Measurements from ENCODE around the gene TDRD9.
"Not testable (repeated sequence)": the region's sequence is repeated elsewhere in the genome, so short reads cannot be mapped to it uniquely, and the experiment has no call there.

TDRD9 gene

DNA sequence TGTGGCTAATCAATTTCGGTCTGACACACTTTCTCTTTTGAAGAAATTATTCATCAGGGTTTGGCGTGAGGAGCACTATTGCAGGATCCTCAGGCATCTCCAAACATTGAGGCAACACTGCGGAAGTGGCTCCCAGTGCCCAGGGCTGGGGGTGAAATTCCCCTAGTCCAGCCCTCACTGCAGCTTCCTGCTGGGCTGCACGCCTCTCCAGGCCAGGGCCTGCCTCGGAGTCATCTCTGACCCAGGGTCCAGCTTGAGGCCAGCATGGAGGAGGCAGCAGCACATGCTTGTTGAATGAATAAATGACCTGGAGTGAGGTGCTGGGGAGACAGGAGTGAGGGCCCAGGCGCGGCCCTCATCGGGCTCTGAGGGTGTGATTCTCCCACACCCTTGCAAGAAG lies 36.0 kb upstream of the TDRD9 start:
- no peak for DNase-seq (ENCODE audit: low read depth)

DNA sequence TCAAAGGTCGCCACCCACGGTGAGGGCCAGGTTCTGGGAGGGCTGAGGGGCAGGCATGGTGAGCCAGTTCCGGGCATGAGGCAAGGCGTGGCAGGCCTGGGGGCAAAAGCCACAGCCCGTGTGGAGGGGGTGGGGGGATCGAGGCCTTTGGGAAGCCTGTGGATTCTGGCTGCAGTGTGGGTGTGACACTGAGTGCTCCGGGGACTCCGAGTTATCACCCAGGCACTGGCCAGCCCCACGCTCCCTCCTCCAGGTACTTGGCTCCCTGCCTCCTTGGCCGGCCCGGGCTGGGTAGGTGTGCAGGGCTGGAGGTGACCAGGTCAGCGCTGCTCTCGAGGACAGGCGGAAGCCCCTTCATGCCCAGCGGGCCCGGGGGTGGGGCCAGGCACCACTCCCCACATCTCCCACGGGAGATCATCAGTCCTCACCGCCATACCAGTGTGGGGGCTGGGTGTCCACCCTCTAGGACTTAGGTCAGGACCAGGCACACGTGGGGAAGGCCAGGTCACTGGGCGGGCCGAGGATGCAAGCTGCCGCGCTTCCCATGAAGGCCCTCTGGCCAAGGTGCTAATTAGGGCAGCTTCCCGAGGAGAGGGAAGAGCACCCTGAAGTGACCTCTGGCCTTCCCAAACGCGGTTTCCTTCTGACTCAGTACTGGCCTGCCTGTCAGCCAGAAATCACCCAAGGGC lies 34.1 kb upstream of the TDRD9 start:
- no peak for DNase-seq (ENCODE audit: low read depth)

DNA sequence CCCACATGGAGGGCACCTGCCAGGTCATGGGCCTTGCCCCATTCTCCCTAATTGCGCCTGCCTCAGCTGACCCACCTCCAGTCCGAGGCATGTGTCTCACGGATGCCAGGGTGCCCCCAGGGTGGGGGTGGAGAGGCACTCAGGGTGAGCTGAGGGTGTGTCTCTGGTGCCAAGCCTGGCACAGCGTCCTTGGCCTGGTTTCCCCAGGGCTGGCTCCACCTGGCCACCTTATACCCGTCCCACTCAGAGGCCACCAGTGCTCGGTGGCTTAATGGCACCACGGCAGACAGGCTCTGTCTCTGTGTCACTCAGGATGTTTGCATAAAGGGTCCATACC lies 33.6 kb upstream of the TDRD9 start:
- DNase-seq (ENCODE audit: low read depth): no peak

DNA sequence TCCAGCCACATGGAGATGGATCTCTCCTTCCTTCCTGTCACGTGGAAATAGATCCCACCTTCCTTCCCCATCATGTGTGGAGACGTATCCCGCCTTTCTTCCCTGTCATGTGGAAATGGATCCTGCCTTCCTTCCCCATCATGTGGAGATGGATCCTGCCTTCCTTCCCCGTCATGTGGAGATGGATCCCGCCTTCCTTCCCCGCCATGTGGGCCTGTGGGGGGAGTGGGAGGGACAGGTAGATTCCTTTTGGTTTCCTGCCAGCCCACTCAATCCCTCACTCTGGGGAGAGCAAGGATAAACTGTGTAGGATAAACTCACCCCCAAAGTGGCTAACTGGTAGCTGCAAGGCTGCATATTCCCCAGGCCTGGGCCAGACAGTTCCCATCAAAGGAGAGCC lies 31.7 kb upstream of the TDRD9 start:
- no peak for DNase-seq (ENCODE audit: low read depth)

DNA sequence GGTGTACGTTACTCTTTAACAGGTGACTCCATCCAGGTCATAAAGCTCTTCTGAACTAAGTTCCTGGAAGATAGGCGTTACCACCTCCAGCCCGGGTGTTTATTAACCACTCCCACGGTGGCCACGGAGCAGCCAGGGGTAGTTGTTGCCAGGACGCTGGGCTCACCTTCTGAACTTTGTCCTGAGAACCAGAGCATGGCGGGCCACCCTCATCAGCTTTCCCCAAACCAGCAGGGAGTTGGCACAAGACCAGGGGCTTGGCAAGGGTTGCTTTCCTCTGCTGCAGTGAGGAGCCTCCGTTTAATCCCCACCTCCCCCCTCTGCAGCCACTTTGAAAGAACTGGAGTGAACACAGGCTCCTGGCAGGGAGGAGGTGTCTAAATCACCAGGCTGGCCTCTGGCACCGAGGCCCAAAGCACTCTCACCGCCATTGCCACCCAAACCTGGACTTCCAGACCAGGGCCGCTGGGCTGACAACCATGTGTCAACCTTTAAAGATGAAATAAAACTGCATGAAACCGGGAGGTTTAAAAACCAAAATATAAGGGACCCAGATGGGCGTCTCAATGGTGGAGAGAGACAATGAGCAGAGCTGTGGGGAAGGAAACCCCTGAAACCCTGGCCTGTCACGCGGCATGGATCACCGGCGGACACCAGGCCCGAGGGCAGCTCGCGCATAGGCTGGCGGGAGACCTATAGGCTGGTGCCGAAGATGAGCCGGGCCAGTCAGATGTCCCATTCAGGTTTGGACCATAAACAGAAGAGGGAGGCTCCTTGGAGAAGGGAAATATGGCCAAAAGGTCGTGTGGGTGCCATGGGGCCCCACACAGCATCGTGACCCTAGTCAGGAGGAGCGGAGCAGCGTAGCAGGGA lies 30.9 kb upstream of the TDRD9 start:
- DNase-seq (ENCODE audit: low read depth): no peak

DNA sequence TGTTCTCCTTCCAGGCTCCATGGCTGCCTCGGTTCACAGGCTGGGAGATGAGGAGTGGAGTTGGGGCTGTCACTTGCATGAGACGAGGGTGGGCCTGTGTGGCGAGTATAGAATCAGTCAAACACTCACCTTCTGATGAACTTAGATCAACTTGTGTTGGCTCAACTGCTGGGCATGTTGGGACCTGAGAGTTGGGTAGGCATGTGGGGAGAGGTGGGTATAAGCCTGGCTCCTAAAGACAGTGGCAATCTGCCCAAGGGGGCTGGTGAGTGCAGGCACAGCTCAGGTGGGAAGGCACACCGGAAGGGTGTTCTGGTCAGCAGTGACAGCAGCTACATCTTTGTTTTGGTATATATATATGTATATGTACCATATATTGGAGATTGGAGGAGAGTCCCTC lies 30.1 kb upstream of the TDRD9 start:
- DNase-seq (ENCODE audit: low read depth): no peak

DNA sequence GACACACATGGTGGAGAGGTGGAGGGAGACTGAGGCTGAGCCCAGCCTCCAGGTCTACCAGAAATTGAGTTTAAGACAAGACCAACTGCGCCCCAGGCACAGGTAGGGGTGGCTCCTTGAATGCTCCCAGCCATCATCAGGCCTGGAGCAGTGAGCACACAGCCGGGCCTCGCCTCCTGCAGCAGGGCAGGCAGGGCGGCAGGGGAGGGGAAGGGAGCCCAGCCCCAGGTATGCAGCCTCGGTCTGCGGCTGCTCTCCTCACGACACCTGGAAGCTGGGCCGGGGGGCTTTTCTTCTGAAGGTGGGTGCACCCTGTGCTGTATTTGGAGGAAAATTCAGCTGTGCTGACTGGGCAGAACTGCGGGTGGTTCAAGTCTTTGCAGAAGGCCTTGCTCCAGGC lies 29.5 kb upstream of the TDRD9 start:
- DNase-seq (ENCODE audit: low read depth): no peak

DNA sequence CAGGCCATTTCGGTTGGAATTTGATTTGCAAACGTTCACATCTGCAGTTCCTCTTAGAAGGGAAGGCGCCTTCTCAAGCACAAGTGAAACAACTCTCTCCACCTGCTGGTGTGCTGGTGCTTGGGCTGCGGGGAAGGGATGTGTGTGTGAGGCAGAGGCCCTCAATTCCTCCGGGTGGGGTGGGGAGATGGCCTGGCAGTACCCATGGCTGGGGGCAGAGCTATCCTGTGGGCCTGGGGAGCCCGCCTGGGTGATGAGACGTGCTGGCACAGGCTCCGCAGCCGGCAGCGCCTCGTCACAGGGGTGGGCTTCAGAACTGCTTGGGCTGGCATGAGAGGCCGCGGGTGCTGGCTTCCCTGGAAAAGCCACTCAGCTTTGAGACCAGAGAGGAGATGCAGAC lies 28.9 kb upstream of the TDRD9 start:
- no peak for DNase-seq (ENCODE audit: low read depth)

DNA sequence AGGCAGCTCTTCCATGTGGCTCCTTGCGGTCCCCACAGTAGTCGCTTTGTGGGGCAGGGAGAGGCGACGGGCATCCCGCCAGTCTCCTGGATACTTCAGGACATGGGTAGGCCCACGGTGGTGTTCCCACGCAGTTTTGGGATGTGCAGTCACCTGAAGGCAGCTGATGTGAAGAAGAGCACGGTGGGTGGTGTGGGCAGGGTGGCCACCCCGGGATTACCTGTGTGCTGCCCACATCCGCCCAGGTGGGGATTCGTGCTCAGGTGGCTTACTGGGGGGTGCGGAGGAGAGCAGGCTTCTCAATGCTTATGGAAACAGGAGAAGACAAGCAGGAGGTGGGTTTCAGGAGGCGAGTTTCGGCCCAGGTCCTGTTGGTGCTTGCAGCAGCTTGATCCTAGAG lies 28.4 kb upstream of the TDRD9 start:
- no peak for DNase-seq (ENCODE audit: low read depth)

DNA sequence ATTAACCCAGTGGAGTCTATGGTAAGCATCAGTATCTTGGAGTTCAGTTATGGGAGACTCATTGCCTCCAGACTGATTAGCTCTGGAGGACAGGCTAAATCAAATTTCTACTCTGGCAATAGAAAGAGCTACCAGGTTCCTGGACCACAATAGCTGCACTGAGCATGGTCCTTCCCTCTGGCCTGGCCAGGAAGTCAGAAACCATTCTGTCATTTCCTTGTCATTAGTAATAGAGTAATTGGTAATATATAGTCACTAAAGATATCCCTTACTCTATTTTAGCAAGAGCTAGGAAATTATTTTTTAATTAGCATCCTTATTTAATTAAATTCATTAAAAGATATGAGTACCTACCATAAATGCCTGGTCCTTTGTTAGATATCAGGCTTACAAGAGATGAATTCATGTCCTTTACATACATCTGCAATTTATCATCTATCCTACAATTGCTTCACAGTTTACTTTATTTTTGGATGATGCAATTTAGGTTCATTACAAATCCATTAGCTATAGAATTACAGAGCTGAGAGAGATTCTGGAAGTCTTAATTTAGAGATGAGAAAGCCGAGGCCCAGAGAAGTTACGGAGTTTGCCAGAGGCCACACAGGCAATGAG lies 23.7 kb upstream of the TDRD9 start:
- DNase-seq (ENCODE audit: low read depth): peak; percentile 21

DNA sequence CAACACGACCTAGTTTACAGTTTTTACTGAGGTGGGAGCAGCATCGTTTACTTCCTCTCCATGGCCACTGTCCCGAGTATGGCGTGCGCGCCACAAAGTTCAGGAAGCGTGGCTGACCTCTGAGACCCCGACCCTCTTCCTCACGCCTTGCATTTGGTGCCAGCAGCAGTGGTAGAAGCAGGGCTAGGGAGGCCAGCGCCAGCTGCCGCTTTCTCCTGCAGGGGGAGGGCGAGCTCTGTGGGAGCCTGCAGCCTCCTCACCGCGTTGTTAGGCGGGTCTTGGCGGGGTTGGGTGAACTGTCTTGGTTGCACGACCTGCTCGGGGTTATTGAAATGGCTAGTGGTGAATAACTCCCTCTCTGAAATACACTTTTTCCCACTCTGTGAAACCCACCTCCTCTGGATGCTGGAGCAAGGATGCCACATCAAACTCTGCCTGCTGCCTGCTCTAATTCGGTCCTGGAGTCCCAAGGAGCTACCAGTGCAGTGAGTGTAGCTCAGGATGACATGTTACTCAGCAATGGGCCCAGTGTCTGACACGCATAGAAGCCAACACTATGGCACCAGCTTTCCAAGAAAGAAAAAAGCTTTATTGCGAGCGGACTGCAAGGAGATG lies 22.3 kb upstream of the TDRD9 start:
- DNase-seq (ENCODE audit: low read depth): peak; percentile 11

DNA sequence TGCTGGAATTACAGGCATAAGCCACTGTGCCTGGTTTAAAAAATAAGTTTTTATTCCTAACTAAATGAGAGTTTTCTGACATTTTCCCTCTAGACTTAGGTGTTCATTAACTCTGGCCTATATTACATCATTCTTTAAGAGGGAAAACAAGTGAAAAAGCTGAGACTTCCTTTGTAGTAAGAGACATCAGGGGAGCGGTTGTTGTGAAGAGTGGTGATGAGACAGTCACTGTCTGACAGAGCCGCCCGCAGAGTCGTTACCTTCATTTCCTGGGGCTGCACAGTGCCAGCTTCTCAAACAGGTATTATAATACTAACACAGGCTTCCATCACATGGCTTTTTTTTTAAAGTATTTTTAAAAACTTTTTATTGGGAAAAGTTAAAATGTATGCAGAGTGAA lies 19.7 kb upstream of the TDRD9 start:
- no peak for DNase-seq (ENCODE audit: low read depth)

DNA sequence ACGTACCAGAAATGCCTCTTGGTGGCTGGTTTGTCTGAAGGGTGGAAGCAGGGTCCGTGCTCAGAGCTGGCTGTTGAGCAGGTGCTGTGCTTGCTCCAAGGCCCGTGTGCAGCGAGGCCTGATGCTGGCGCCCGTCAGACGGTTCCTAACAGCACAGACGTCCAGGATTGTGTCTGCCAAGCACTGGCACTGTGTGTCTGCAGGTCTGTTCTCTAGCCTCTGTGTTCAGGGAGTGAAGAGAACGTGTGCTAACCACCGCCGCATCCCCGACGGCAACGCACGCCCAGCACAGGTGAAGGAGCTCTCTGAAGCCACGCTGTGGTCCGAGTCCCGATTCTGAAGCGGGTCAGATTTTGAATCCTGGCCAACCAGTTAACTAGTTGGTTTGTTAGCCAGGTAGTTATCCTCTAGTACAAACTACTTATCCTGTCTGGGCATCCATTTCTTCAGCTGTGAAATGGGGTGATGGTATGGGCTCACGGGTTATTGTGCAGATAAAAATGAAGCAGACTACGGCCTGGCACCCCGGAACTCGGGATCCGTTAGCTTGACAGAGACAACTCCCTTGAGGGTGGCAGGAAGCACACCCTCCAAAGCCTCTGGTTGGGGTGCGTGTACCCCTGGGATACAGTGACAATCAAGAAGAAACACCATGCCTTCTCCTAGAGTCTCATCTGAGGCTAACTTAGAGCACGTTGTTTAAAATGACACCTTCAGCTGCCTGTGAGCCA lies 18.6 kb upstream of the TDRD9 start:
- no peak for DNase-seq (ENCODE audit: low read depth)

DNA sequence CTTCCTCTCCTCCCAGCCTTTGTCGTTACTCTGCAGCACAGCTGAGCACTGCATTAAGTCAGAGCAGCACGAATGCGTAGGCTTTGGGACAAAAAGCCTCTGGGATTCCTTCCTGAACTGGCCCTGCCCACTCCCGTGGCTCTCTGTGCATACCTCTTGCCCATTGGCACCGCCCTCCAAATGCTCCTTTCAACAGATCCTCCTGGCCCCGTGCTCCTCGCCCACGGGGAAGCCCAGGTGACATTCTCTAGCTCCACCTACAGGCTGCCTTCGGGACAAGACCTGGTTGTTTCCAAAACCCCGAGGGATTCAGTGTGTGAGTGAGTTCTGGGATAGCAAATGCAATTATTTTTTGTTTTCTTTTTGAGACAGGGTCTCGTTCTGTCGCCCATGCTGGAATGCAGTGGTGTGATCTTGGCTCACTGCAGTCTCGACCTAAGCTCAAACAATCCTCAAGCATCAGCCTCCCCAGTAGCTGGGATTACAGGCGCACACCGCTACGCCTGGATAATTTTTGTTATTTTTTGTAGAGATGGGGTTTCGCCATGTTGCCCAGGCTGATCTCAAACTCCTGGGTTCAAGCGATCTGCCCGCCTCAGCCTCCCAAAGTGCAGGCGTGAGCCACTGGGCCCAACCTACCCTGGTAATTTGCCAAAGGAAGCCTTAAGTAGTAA lies 17.9 kb upstream of the TDRD9 start:
- peak; percentile 73 for DNase-seq (ENCODE audit: low read depth)

DNA sequence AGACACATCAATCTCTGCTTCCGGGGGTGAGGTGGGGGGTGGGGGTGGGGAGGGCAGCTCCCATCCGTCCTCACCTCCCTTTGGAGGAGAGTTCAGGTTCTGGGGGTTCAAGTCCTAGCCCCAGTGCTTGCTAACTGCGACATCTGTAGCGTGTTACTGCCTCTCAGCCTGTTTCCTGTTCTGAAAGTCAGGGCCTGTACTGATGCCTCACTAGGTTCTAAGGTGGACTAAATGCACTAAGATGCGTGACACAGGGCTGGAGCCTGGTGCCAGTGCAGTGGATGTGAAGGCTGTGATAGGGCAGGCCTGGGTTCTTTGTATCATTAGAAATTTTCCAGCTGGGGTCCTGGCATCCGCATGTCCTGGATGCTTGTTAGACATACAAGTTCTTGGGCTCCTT lies 17.3 kb upstream of the TDRD9 start:
- no peak for DNase-seq (ENCODE audit: low read depth)

DNA sequence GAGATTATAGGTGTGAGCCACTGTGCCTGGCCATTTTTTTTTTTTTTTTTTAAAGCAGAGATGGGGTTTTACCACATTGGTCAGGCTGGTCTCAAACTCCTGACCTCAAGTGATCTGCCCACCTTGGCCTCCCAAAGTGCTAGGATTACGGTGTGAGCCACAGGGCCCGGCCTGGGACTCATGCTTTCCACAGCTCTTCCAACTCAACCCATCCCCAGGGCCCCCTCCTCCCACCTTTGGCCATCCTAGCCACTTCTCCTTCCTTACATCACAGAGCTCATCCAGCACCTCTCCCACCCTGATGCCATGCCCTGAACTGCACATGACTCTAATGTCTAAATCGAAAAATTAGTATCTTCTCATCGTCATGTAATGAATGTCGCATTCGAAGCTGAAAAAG lies 12.6 kb upstream of the TDRD9 start:
- DNase-seq (ENCODE audit: low read depth): no peak

DNA sequence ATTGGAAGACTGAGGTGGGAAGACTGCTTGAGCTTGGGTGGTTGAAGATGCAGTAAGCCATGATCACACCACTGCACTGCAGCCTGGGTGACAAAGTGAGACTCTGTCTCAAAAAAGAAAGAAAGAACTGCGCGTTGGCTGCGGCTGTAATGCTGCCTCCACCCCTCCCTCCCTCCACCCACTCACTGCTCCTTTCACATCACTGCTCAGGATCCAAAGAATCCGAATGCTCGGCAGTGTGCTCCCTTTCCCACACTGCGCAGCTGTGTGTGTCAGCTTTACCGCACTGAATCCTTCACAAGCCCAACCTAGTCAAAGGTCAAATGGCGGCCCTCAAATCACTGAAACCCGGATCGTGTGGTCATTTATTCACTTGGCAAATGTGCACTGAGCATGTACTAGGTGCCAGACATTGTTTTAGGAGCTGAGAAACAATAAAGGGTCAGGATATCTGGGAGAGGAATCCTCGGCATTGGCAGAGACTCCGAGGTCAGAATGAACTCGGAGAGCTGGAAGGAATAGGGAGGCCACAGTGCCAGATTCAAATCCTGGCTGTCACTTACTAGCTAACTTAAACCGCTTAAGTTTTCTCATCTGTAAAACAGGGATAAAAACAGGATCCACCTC lies 11.5 kb upstream of the TDRD9 start:
- no peak for DNase-seq (ENCODE audit: low read depth)

DNA sequence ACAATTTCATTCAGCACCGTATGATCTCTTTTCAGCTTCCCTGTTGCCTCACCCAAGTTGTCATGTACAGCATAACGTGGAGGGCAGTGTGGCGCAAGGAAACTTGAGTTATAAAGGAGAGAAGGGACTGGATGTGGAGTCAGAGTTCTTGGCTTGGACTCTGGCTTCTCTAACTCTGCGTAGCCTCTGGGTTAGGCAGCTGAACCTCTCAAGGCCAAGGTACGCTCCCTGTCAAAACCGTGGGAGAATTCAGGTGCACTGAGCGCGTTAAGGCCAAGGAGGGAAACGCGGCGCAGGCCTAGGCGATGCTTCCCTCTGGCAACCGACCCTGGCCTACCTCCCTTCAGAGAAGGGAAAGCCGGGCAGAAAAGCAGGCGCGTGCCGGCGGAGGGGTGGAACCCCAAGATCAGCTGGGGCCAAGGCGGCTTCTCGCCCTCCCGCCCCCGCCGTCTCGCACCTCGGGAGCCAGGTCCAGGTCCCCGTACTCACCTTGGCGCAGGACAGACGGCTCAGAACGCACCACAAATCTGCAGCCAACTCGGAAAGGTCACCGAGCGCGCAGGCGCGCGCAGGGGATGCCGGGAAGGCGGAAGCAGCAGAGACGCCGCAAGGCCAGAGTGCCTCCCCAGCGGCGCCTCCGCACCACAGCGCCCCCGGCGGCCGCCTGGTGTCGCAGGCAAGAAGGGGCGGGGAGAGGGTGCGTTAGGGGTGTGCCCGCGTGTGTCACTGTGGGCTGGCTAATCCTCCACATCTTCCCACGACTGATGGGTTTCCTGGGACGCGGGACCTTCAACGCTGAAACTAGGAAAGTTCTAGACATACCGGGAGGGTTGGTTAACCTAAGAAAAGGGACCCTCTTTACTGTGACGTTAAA lies 7.0 kb upstream of the TDRD9 start:
- peak; percentile 92 for DNase-seq (ENCODE audit: low read depth)

DNA sequence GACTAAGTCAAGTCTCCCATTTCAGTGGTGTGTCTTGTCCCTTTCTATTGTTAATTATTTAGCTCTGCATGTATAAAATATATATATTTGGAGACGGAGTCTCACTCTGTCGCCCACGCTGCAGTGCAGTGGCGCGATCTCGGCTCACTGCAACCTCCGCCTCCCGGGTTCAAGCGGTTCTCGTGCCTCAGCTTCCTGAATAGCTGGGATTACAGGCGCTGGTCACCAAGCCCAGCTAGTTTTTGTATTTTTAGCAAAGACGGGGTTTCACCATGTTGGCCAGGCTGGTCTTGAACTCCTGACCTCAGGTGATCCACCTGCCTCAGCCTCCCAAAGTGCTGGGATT lies 6.4 kb upstream of the TDRD9 start:
- DNase-seq (ENCODE audit: low read depth): not testable (repeated sequence)

DNA sequence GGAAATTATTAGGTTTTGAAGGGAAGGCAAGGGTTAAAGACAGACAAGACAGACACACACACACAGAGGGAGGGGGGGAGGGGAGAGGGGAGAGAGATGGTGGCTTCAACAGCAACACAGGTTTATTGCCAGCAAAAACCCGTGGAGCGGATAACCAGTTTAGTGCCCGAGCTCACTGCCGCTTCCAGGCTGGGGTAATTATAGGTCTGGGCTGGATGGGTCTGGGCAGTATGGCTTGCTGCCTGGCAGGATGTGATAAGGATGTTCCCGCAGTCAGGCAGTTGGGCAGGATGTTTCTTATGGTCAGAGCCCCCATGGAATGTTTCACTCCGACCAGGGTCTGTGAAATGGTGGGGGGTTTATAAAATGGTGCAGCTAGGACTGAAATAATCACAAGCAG lies 4.4 kb upstream of the TDRD9 start:
- DNase-seq (ENCODE audit: low read depth): no peak
